ENCODE measurements around the gene AADAT.

The AADAT gene

DNA sequence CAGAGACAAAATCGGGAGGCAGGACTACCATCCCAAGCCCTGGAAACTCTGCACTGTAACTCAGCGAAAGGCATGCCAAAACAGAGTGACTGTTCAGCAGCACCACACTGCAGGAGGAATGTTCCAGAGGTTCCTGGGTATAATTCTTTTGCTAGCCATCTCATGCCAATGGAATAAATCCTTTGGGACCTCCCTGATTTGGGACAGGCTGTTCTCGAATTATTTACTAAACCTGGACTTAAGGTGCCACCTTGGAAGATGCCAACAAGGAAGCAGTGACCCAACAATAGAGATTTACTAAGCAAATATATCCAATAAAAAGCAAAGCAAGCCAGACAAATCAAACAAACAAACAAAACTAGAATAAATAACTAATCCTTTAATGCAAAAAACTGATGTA is 9.3 kb downstream of the AADAT start:
- H3K4me3 ChIP-seq (ENCODE audit: low read depth, low read length): no peak overlapping the region
- in situ Hi-C loops (cut with HindIII; ENCODE audit: low sequenced_read_pairs): no loop called here
- TF ChIP-seq CTCF (IDR thresholded peaks at IDR 0.05; ENCODE audit: low read depth, low read length): no peak
- no peak for DNase-seq (ENCODE audit: low read depth, low spot score)

DNA sequence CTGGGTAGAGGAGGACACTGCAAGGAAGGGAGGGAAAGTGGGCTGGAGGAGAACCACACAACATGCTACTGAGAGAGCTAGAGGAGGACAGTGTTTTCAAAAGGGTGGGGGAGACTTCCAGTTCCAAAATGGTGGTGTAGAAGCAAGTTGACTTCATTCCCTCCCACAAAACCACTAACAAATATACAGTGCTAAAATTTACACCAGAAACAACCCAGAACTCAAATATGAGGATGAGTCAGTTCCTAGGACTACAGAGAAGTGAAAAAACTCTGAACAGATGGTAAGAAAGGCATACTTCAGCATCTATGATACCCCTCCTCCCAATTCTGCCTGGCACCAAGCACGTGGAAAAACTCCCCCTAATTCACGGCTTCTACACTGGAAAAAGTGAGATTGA is 9.8 kb downstream of the AADAT start:
- TF ChIP-seq CTCF (IDR thresholded peaks at IDR 0.05; ENCODE audit: low read depth, low read length): no peak
- in situ Hi-C loops (cut with HindIII; ENCODE audit: low sequenced_read_pairs): no loop called here
- peak; percentile 11 for DNase-seq (ENCODE audit: low read depth, low spot score)
- no peak overlapping the region for H3K4me3 ChIP-seq (ENCODE audit: low read depth, low read length)

DNA sequence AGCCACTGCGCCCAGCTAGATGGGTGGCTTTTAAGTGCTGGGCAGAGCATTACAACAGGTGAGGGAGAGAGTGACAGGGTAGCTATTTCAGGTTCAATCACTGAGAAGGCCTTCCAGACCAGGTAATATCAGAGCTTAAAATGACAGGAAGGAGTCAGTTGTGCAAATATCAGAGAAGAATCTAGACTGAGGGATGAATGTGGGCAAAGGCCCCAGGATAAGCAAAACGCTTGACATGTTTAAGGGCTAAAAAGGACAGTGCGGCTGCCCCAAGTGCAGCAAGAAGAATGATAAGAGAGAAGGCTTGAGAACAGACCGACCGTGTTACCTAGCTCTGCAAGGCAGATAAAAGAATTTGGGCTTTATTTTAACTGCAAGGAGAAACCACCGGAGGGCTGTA is 18.6 kb downstream of the AADAT start:
- no peak overlapping the region for H3K4me3 ChIP-seq (ENCODE audit: low read depth, low read length)
- DNase-seq (ENCODE audit: low read depth, low spot score): no peak
- in situ Hi-C loops (cut with HindIII; ENCODE audit: low sequenced_read_pairs): no loop called here
- TF ChIP-seq CTCF (IDR thresholded peaks at IDR 0.05; ENCODE audit: low read depth, low read length): no peak

DNA sequence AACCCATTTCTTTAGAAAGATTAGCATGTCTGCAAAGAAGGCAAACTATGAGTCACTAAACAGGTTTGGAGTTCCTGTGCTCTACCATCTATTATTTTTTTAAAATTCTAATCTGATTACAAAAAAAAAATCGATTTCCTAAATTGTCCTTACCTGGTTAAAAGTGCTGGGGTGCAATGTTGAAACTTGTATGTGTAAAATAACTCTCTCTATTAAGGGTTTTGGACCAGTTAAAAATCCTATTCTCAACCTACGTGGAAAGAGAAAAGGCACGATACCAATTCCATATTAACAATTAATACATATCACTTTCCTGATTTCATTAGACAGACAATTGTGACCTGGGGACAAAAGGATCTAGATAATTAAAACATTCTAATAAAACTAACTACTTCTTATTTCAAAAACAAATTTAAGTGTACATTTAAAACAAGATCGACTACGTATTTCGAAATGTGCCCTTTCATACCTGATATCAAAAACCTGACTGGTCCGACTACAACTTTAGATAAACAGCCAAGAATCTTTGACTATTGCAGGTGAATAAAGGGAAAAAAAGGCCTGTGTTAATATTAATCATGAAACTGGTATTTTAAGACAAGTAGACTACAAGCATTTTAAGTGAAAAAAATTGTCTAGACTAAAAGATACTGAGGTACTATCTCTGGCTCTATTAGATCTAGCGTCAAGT is 21.2 kb downstream of the AADAT start:
- in situ Hi-C loops (cut with HindIII; ENCODE audit: low sequenced_read_pairs): no loop called here
- DNase-seq (ENCODE audit: low read depth, low spot score): no peak
- no peak overlapping the region for H3K4me3 ChIP-seq (ENCODE audit: low read depth, low read length)
- no peak for TF ChIP-seq CTCF (IDR thresholded peaks at IDR 0.05; ENCODE audit: low read depth, low read length)

GRCh38 chr4:170059421-170059820 is 30.3 kb downstream of the AADAT start:
- TF ChIP-seq CTCF (IDR thresholded peaks at IDR 0.05; ENCODE audit: low read depth, low read length): no peak
- DNase-seq (ENCODE audit: low read depth, low spot score): no peak
- in situ Hi-C loops (cut with HindIII; ENCODE audit: low sequenced_read_pairs): no loop called here
- no peak overlapping the region for H3K4me3 ChIP-seq (ENCODE audit: low read depth, low read length)

DNA sequence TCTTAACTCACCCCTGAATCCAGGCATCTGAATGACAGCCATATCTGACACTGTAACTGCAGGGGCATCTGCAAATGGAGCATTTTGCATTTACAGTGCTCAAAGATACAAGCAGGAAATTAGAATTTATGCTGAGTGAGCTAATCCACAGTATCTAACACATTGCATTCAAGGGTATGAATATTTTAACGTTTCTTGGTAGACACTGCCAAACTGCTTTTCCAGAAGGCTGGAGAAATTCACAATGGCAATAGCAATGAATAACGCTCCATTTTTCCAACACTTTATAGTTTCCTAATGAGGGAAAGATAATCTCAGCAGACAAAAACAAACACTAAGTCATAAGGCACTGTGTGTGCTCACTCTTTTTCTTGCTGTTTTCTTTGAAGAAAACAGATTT is 30.9 kb downstream of the AADAT start:
- no peak for TF ChIP-seq CTCF (IDR thresholded peaks at IDR 0.05; ENCODE audit: low read depth, low read length)
- in situ Hi-C loops (cut with HindIII; ENCODE audit: low sequenced_read_pairs): no loop called here
- DNase-seq (ENCODE audit: low read depth, low spot score): no peak
- no peak overlapping the region for H3K4me3 ChIP-seq (ENCODE audit: low read depth, low read length)
